ENCODE data around the gene DROSHA. TPM values are rescaled to one million over a fixed set of nuclear protein-coding genes. Genes with fewer than 3 reads are reported as not detected.
"Not testable (repeated sequence)": the region's sequence is repeated elsewhere in the genome, so short reads cannot be mapped to it uniquely, and the experiment has no call there.

The DROSHA gene
- total RNA-seq, 1 donor from 2014 or later = 32.1 TPM

- DNase-seq (ENCODE audit: low read depth in 2 of 2) = no peak
Observed at GRCh38 chr5:31380049-31380448, 151.8 kb downstream of the DROSHA start.

GRCh38 chr5:31378838-31379237, 153.1 kb downstream of the DROSHA start:
- no peak for DNase-seq (ENCODE audit: low read depth in 2 of 2)

- no peak for DNase-seq (ENCODE audit: low read depth in 2 of 2)
Observed at GRCh38 chr5:31378136-31378535, 153.8 kb downstream of the DROSHA start.

GRCh38 chr5:31377274-31377946, 154.5 kb downstream of the DROSHA start:
- no peak for DNase-seq (ENCODE audit: low read depth in 2 of 2)

GRCh38 chr5:31375999-31376720, 155.7 kb downstream of the DROSHA start:
- DNase-seq (ENCODE audit: low read depth in 2 of 2) = no peak

- DNase-seq (ENCODE audit: low read depth in 2 of 2) = no peak
Observed at GRCh38 chr5:31372124-31372523, 159.8 kb downstream of the DROSHA start.

GRCh38 chr5:31366941-31367340, 165.0 kb downstream of the DROSHA start:
- DNase-seq (ENCODE audit: low read depth in 2 of 2) = no peak

GRCh38 chr5:31365776-31366175, 166.1 kb downstream of the DROSHA start:
- no peak for DNase-seq (ENCODE audit: low read depth in 2 of 2)

- DNase-seq (ENCODE audit: low read depth in 2 of 2) = no peak
Observed at GRCh38 chr5:31364881-31365636, 166.8 kb downstream of the DROSHA start.

- no peak for DNase-seq (ENCODE audit: low read depth in 2 of 2)
Observed at GRCh38 chr5:31362931-31363568, 168.8 kb downstream of the DROSHA start.

- no peak for DNase-seq (ENCODE audit: low read depth in 2 of 2)
Observed at GRCh38 chr5:31362529-31362900, 169.4 kb downstream of the DROSHA start.

GRCh38 chr5:31361704-31362528, 170.0 kb downstream of the DROSHA start:
- DNase-seq (ENCODE audit: low read depth in 2 of 2) = not testable (repeated sequence)

GRCh38 chr5:31361234-31361633, 170.7 kb downstream of the DROSHA start:
- DNase-seq (ENCODE audit: low read depth in 2 of 2) = no peak

- no peak for DNase-seq (ENCODE audit: low read depth in 2 of 2)
Observed at GRCh38 chr5:31359839-31360238, 172.1 kb downstream of the DROSHA start.

- no peak for DNase-seq (ENCODE audit: low read depth in 2 of 2)
Observed at GRCh38 chr5:31357038-31357437, 174.9 kb downstream of the DROSHA start.

GRCh38 chr5:31355337-31355736, 176.6 kb downstream of the DROSHA start:
- DNase-seq (ENCODE audit: low read depth in 2 of 2) = no peak

Other genes starting within 250 kb of the DROSHA start
- 10.9 and 15.9 TPM in 2 replicates for gene C5orf22, start 208 bp upstream of the DROSHA start, total RNA-seq
- gene PDZD2, start 107.0 kb upstream of the DROSHA start, total RNA-seq = 1.2 and 1.4 TPM in 2 replicates

Measured in dermis microvascular lymphatic vessel endothelial cell (primary cell).